Loucy (cell line): ENCODE data around the gene PCDHGB7.
"Not testable (repeated sequence)": the region's sequence is repeated elsewhere in the genome, so short reads cannot be mapped to it uniquely, and the experiment has no call there.

Experiments used
- H2AFZ ChIP-seq: fragments of 200-600 bp; sonication (generic); 2 replicates; pipeline ENCODE4 v1.6.0; 2016; ENCODE audit warnings: antibody characterized with exemption, mild to moderate bottlenecking, low read length, moderate library complexity
- H3F3A ChIP-seq: fragments of 200-600 bp; 2 replicates; pipeline ENCODE4 v1.6.0; 2016; ENCODE audit warnings: antibody characterized with exemption, low read depth, mild to moderate bottlenecking
- H3K27me3 ChIP-seq: fragments of 200-600 bp; sonication (generic); 2 replicates; pipeline ENCODE4 v1.6.1; 2014; ENCODE audit warnings: low read length, mild to moderate bottlenecking; ENCODE audit not compliant: insufficient read depth, poor library complexity, severe bottlenecking
- H3K36me3 ChIP-seq: fragments of 200-600 bp; sonication (generic); 2 replicates; pipeline ENCODE4 v1.6.1; 2016; ENCODE audit warnings: low read length; ENCODE audit not compliant: insufficient read depth
- H3K4me1 ChIP-seq: fragments of 200-600 bp; sonication (generic); 2 replicates; pipeline ENCODE4 v1.5.1; 2014; ENCODE audit warnings: low read length, mild to moderate bottlenecking; ENCODE audit not compliant: insufficient read depth, poor library complexity, severe bottlenecking
- H3K4me2 ChIP-seq: fragments of 200-600 bp; sonication (generic); 2 replicates; pipeline ENCODE4 v1.6.0; 2014; ENCODE audit warnings: antibody characterized with exemption, low read length, low read depth, mild to moderate bottlenecking; ENCODE audit not compliant: poor library complexity, severe bottlenecking
- H3K4me3 ChIP-seq: fragments of 200-600 bp; sonication (generic); 2 replicates; pipeline ENCODE4 v1.5.1; 2014; ENCODE audit warnings: low read length, mild to moderate bottlenecking, mixed read lengths; ENCODE audit not compliant: poor library complexity, severe bottlenecking
- H3K79me2 ChIP-seq: fragments of 200-600 bp; sonication (generic); 2 replicates; pipeline ENCODE4 v1.6.1; 2014; ENCODE audit warnings: low read length; ENCODE audit not compliant: insufficient read depth
- H3K9ac ChIP-seq: fragments of 200-600 bp; sonication (generic); 2 replicates; pipeline ENCODE4 v1.6.0; 2014; ENCODE audit warnings: mild to moderate bottlenecking, low read depth, low read length, moderate library complexity; ENCODE audit not compliant: poor library complexity, severe bottlenecking
- H3K9me2 ChIP-seq: fragments of 200-600 bp; sonication (generic); replicated peaks from 2 replicates; pipeline ENCODE4 v1.6.1; 2016; ENCODE audit warnings: low read depth, low read length, mixed read lengths
- H3K9me3 ChIP-seq: fragments of 200-600 bp; sonication (generic); 2 replicates; pipeline ENCODE4 v1.6.1; 2014; ENCODE audit warnings: mild to moderate bottlenecking, antibody characterized with exemption, low read length, low read depth; ENCODE audit not compliant: insufficient read depth
- H4K20me1 ChIP-seq: fragments of 200-600 bp; sonication (generic); 2 replicates; pipeline ENCODE4 v1.6.0; 2014; ENCODE audit warnings: antibody characterized with exemption, low read length, mild to moderate bottlenecking; ENCODE audit not compliant: insufficient read depth, poor library complexity, severe bottlenecking
- CTCF ChIP-seq: fragments of 200-600 bp; sonication (generic); conservative IDR thresholded peaks from 2 replicates; pipeline ENCODE4 v1.5.1; 2014; ENCODE audit warnings: mild to moderate bottlenecking, antibody characterized with exemption, low read length
- EZH2phosphoT487 ChIP-seq: fragments of 200-600 bp; IDR thresholded peaks from 2 replicates; pipeline ENCODE4 v1.6.1; 2018; ENCODE audit warnings: antibody characterized with exemption, mild to moderate bottlenecking, moderate library complexity, borderline replicate concordance

Gene PCDHGB7

GRCh38 chr5:141431286-141431685, 13.8 kb downstream of the PCDHGB7 start:
- no peaks in the 10 kb centered on the region for H3K79me2 ChIP-seq
- H3K27me3 ChIP-seq = no peaks in the 10 kb centered on the region
- H3K9me2 ChIP-seq = no peaks in the 10 kb centered on the region
- no peak overlapping the region for H3K4me3 ChIP-seq
- H3K36me3 ChIP-seq = no peaks in the 10 kb centered on the region
- H3K9ac ChIP-seq = no peak overlapping the region
- H3F3A ChIP-seq = no peaks in the 10 kb centered on the region
- H4K20me1 ChIP-seq = no peaks in the 10 kb centered on the region
- H3K9me3 ChIP-seq = no peaks in the 10 kb centered on the region
- no peak overlapping the region for H3K4me2 ChIP-seq
- TF ChIP-seq CTCF = no peak
- TF ChIP-seq EZH2phosphoT487 = no peak
- no peak overlapping the region for H2AFZ ChIP-seq
- no peaks in the 10 kb centered on the region for H3K4me1 ChIP-seq

GRCh38 chr5:141432308-141432707, 14.8 kb downstream of the PCDHGB7 start:
- not testable (repeated sequence) for H3K9me2 ChIP-seq, H3K27me3 ChIP-seq, H3K9ac ChIP-seq, H4K20me1 ChIP-seq, H3K36me3 ChIP-seq, H3K79me2 ChIP-seq, H3K4me2 ChIP-seq, H3K4me3 ChIP-seq, H3K4me1 ChIP-seq, H3K9me3 ChIP-seq, H3F3A ChIP-seq, H2AFZ ChIP-seq

- H3F3A ChIP-seq, H3K9me2 ChIP-seq, H3K9ac ChIP-seq, H3K36me3 ChIP-seq, H3K4me2 ChIP-seq, H3K9me3 ChIP-seq, H2AFZ ChIP-seq, H3K27me3 ChIP-seq, H3K4me3 ChIP-seq, H3K4me1 ChIP-seq, H3K79me2 ChIP-seq, H4K20me1 ChIP-seq: not testable (repeated sequence)
Observed at GRCh38 chr5:141432726-141433125, 15.2 kb downstream of the PCDHGB7 start.

DNA sequence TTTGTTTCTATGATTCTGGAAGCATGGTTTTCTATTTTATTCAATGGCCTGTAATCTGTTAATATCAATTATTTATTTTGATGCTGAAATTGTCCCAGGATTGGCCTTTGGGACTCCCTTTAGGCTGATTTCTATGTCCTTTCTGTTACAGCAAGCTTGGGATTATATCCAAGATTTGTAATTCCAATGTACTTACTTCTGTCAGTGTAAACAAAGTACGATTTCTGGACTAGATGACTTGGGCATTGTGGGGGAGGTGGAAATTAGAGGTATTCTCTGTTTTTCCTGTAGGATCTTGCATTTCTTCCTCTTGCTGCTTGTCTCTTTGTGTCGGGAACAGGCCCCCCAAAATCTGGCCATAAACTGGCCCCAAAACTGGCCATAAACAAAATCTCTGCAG, 16.5 kb downstream of the PCDHGB7 start:
- H3K79me2 ChIP-seq = no peaks in the 10 kb centered on the region
- TF ChIP-seq EZH2phosphoT487 (no peak), CTCF (no peak)
- H2AFZ ChIP-seq = no peak overlapping the region
- no peaks in the 10 kb centered on the region for H3K27me3 ChIP-seq
- no peaks in the 10 kb centered on the region for H4K20me1 ChIP-seq
- no peaks in the 10 kb centered on the region for H3K9me3 ChIP-seq
- H3F3A ChIP-seq = no peaks in the 10 kb centered on the region
- no peaks in the 10 kb centered on the region for H3K9me2 ChIP-seq
- H3K4me1 ChIP-seq = no peaks in the 10 kb centered on the region
- no peaks in the 10 kb centered on the region for H3K36me3 ChIP-seq
- no peak overlapping the region for H3K4me3 ChIP-seq
- H3K9ac ChIP-seq = no peak overlapping the region
- no peak overlapping the region for H3K4me2 ChIP-seq
